ENCODE data around the gene SCYL3. TPM values are rescaled to one million over a fixed set of nuclear protein-coding genes. Genes with fewer than 3 reads are reported as not detected.
"Not testable (repeated sequence)": the region's sequence is repeated elsewhere in the genome, so short reads cannot be mapped to it uniquely, and the experiment has no call there.

SCYL3 gene
- total and polyA plus RNA-seq, 2 donors, result 7.5 to 20.1 TPM

GRCh38 chr1:169873582-169874199 lies 20.0 kb downstream of the SCYL3 start:
- no peak overlapping the region for H3K4me3 ChIP-seq (ENCODE audit: low read depth, low read length)
- DNase-seq (ENCODE audit: extremely low spot score), result no peak
- H3K4me1 ChIP-seq (ENCODE audit: insufficient read depth), result no peaks in the 10 kb centered on the region
- H3K27ac ChIP-seq (ENCODE audit: low read depth), result no peak overlapping the region
- WGBS, result 70% methylated on average over 3 of the region's 3 CpGs
- H3K36me3 ChIP-seq (ENCODE audit: insufficient read depth), result peaks cover 3% of the 10 kb centered on the region

- Histone ChIP-seq H3K36me3 (ENCODE audit: insufficient read depth) (peaks cover 3% of the 10 kb centered on the region), H3K27ac (ENCODE audit: low read depth) (no peak overlapping the region), H3K4me1 (ENCODE audit: insufficient read depth) (no peaks in the 10 kb centered on the region), H3K4me3 (ENCODE audit: low read depth, low read length) (no peak overlapping the region)
- DNase-seq (ENCODE audit: extremely low spot score), result no peak
Observed at GRCh38 chr1:169872906-169873305, 20.8 kb downstream of the SCYL3 start.

GRCh38 chr1:169871988-169872387 lies 21.7 kb downstream of the SCYL3 start:
- 98% methylated on average over 3 of the region's 3 CpGs for WGBS

GRCh38 chr1:169869426-169869825 lies 24.3 kb downstream of the SCYL3 start:
- H3K4me3 ChIP-seq (ENCODE audit: low read depth, low read length), result no peak overlapping the region
- H3K36me3 ChIP-seq (ENCODE audit: insufficient read depth), result peaks cover 7% of the 10 kb centered on the region
- no peak overlapping the region for H3K27ac ChIP-seq (ENCODE audit: low read depth)
- no peaks in the 10 kb centered on the region for H3K4me1 ChIP-seq (ENCODE audit: insufficient read depth)
- DNase-seq (ENCODE audit: extremely low spot score), result no peak
- WGBS, result 97% methylated on average over 1 of the region's 1 CpG

More at GRCh38 chr1:169871988-169872387, 21.7 kb downstream of the SCYL3 start:
- DNase-seq (ENCODE audit: extremely low spot score); H3K4me3 ChIP-seq (ENCODE audit: low read depth, low read length); H3K27ac ChIP-seq (ENCODE audit: low read depth); H3K4me1 ChIP-seq (ENCODE audit: insufficient read depth); H3K36me3 ChIP-seq (ENCODE audit: insufficient read depth): not testable (repeated sequence)

- no peak overlapping the region for H3K27ac ChIP-seq (ENCODE audit: low read depth)
- no peak for DNase-seq (ENCODE audit: extremely low spot score)
- H3K4me1 ChIP-seq (ENCODE audit: insufficient read depth), result no peaks in the 10 kb centered on the region
- no peak overlapping the region for H3K4me3 ChIP-seq (ENCODE audit: low read depth, low read length)
- peaks cover 7% of the 10 kb centered on the region for H3K36me3 ChIP-seq (ENCODE audit: insufficient read depth)
- WGBS, result 97% methylated on average over 2 of the region's 2 CpGs
Observed at GRCh38 chr1:169868978-169869377, 24.7 kb downstream of the SCYL3 start.

- Histone ChIP-seq H3K4me3 (ENCODE audit: low read depth, low read length) (no peak overlapping the region), H3K36me3 (ENCODE audit: insufficient read depth) (peaks cover 4% of the 10 kb centered on the region), H3K4me1 (ENCODE audit: insufficient read depth) (no peaks in the 10 kb centered on the region), H3K27ac (ENCODE audit: low read depth) (no peak overlapping the region)
- no peak for DNase-seq (ENCODE audit: extremely low spot score)
- WGBS, result 65% methylated on average over 4 of the region's 4 CpGs
Observed at GRCh38 chr1:169867012-169867675, 26.6 kb downstream of the SCYL3 start.

GRCh38 chr1:169866577-169866976 lies 27.1 kb downstream of the SCYL3 start:
- H3K36me3 ChIP-seq (ENCODE audit: insufficient read depth), result peaks cover 4% of the 10 kb centered on the region
- no peaks in the 10 kb centered on the region for H3K4me1 ChIP-seq (ENCODE audit: insufficient read depth)
- WGBS, result 94% methylated on average over 2 of the region's 2 CpGs
- H3K27ac ChIP-seq (ENCODE audit: low read depth), result no peak overlapping the region
- DNase-seq (ENCODE audit: extremely low spot score), result no peak
- H3K4me3 ChIP-seq (ENCODE audit: low read depth, low read length), result no peak overlapping the region

- not testable (repeated sequence) for H3K4me3 ChIP-seq (ENCODE audit: low read depth, low read length); H3K4me1 ChIP-seq (ENCODE audit: insufficient read depth); DNase-seq (ENCODE audit: extremely low spot score); H3K36me3 ChIP-seq (ENCODE audit: insufficient read depth); H3K27ac ChIP-seq (ENCODE audit: low read depth)
- WGBS, result 94% methylated on average over 10 of the region's 10 CpGs
Observed at GRCh38 chr1:169864531-169864930, 29.2 kb downstream of the SCYL3 start.

- no peaks in the 10 kb centered on the region for H3K4me1 ChIP-seq (ENCODE audit: insufficient read depth)
- peaks cover 6% of the 10 kb centered on the region for H3K36me3 ChIP-seq (ENCODE audit: insufficient read depth)
- no peak for DNase-seq (ENCODE audit: extremely low spot score)
Observed at GRCh38 chr1:169860750-169861149, 32.9 kb downstream of the SCYL3 start.

GRCh38 chr1:169860187-169860586 lies 33.5 kb downstream of the SCYL3 start:
- DNase-seq (ENCODE audit: extremely low spot score), result no peak
- no peak overlapping the region for H3K27ac ChIP-seq (ENCODE audit: low read depth)
- H3K4me3 ChIP-seq (ENCODE audit: low read depth, low read length), result no peak overlapping the region
- peaks cover 6% of the 10 kb centered on the region for H3K36me3 ChIP-seq (ENCODE audit: insufficient read depth)
- no peaks in the 10 kb centered on the region for H3K4me1 ChIP-seq (ENCODE audit: insufficient read depth)
- WGBS, result 94% methylated on average over 1 of the region's 1 CpG

More at GRCh38 chr1:169860750-169861149, 32.9 kb downstream of the SCYL3 start:
- no peak overlapping the region for H3K27ac ChIP-seq (ENCODE audit: low read depth)
- H3K4me3 ChIP-seq (ENCODE audit: low read depth, low read length), result no peak overlapping the region

GRCh38 chr1:169859001-169859400 lies 34.7 kb downstream of the SCYL3 start:
- Histone ChIP-seq H3K4me1 (ENCODE audit: insufficient read depth) (no peaks in the 10 kb centered on the region), H3K36me3 (ENCODE audit: insufficient read depth) (peaks cover 10% of the 10 kb centered on the region), H3K4me3 (ENCODE audit: low read depth, low read length) (no peak overlapping the region), H3K27ac (ENCODE audit: low read depth) (no peak overlapping the region)
- 89% methylated on average over 4 of the region's 4 CpGs for WGBS
- no peak for DNase-seq (ENCODE audit: extremely low spot score)

- H3K36me3 ChIP-seq (ENCODE audit: insufficient read depth), result peaks cover 10% of the 10 kb centered on the region
Observed at GRCh38 chr1:169858467-169858866, 35.2 kb downstream of the SCYL3 start.

GRCh38 chr1:169853341-169853740 lies 40.4 kb downstream of the SCYL3 start:
- H3K4me1 ChIP-seq (ENCODE audit: insufficient read depth), result no peaks in the 10 kb centered on the region
- WGBS, result 82% methylated on average over 1 of the region's 1 CpG
- DNase-seq (ENCODE audit: extremely low spot score), result no peak
- no peak overlapping the region for H3K27ac ChIP-seq (ENCODE audit: low read depth)
- H3K4me3 ChIP-seq (ENCODE audit: low read depth, low read length), result no peak overlapping the region
- H3K36me3 ChIP-seq (ENCODE audit: insufficient read depth), result peaks cover 8% of the 10 kb centered on the region

More at GRCh38 chr1:169858467-169858866, 35.2 kb downstream of the SCYL3 start:
- Histone ChIP-seq H3K4me1 (ENCODE audit: insufficient read depth) (no peaks in the 10 kb centered on the region), H3K27ac (ENCODE audit: low read depth) (no peak overlapping the region), H3K4me3 (ENCODE audit: low read depth, low read length) (no peak overlapping the region)
- DNase-seq (ENCODE audit: extremely low spot score), result no peak
- 74% methylated on average over 3 of the region's 3 CpGs for WGBS

- 91% methylated on average over 5 of the region's 5 CpGs for WGBS
- Histone ChIP-seq H3K27ac (ENCODE audit: low read depth) (no peak overlapping the region), H3K4me3 (ENCODE audit: low read depth, low read length) (no peak overlapping the region), H3K36me3 (ENCODE audit: insufficient read depth) (peaks cover 5% of the 10 kb centered on the region), H3K4me1 (ENCODE audit: insufficient read depth) (no peaks in the 10 kb centered on the region)
- no peak for DNase-seq (ENCODE audit: extremely low spot score)
Observed at GRCh38 chr1:169849346-169850022, 44.2 kb downstream of the SCYL3 start.

Measured in urinary bladder (tissue), 4 donors.